K562 (cell line): ENCODE measurements around the gene STK32C. TPM values are rescaled to one million over a fixed set of nuclear protein-coding genes. Genes with fewer than 3 reads are reported as not detected.
"Not testable (repeated sequence)": the region's sequence is repeated elsewhere in the genome, so short reads cannot be mapped to it uniquely, and the experiment has no call there.

Source experiments
- ATAC-seq: fragments of 200-7000 bp; cut with Tn5 transposase; 3 replicates; pipeline ENCODE4 v1.9.1; 2020; ENCODE audit warnings: moderate library complexity
- BruUV-seq: library from RNA; stranded (reverse); fragments of 400-500 nt; replicated peaks from 2 replicates; lab custom pipeline; 2021; lab: Mats Ljungman, UMichigan
- CTCF ChIA-PET: fragments of 300-600 bp; formaldehyde crosslinking; extraction: SDS; loops from one replicate; lab custom pipeline; 2021; ENCODE audit warnings: low intra/inter-chr PET ratio; lab: Yijun Ruan, JAX
- POLR2A ChIA-PET: fragments of 300-600, 350-650 bp; sonication (Branson Sonifier 250); formaldehyde crosslinking; extraction: SDS; loops from one replicate; lab custom pipeline; 2021; ENCODE audit warnings: antibody characterized with exemption, inconsistent platforms; lab: Yijun Ruan, JAX
- DNase-seq, 4 experiments: peaks; one replicate each; pipeline versions ENCODE4 v3.0.0 to v3.0.0-alpha.2; 2011 to 2018; ENCODE audit warnings: low spot score in 3 of 4, mixed read lengths in 3 of 4; ENCODE audit errors: extremely low read depth in 1 of 4
- FAIRE-seq: peaks from 2 replicates; lab custom pipeline; 2011; peaks lifted over from hg19 to GRCh38; lab: Jason Lieb, UNC
- H2AFZ ChIP-seq: 2 replicates; pipeline ENCODE4 v1.6.0; 2011; ENCODE audit warnings: low read depth, low read length, control low read depth, inconsistent platforms
- H3K27ac ChIP-seq: fragments of 200-600 bp; 3 replicates; pipeline ENCODE4 v1.8.0; 2011; ENCODE audit warnings: low read depth, mild to moderate bottlenecking, control low read depth, inconsistent platforms, low read length, moderate library complexity, mixed read lengths; ENCODE audit errors: extremely low read depth
- H3K27me3 ChIP-seq, 2 experiments: fragments of 300-600 bp in 1 of 2; 2 replicates in 1 of 2; 3 replicates in 1 of 2; pipeline versions ENCODE4 v1.6.0 to v1.8.0; 2011; ENCODE audit warnings: inconsistent platforms in 2 of 2, low read length in 2 of 2, mild to moderate bottlenecking in 1 of 2, mixed read lengths in 1 of 2, moderate library complexity in 1 of 2; ENCODE audit not compliant: control insufficient read depth in 2 of 2, insufficient read depth in 2 of 2
- H3K36me3 ChIP-seq: fragments of 300-600 bp; 3 replicates; pipeline ENCODE4 v1.8.0; 2011; ENCODE audit warnings: mild to moderate bottlenecking, low read length, inconsistent platforms; ENCODE audit not compliant: control insufficient read depth, insufficient read depth
- H3K4me1 ChIP-seq, 2 experiments: fragments of 200-600 bp in 1 of 2; replicated peaks in 1 of 2; 2 replicates in 1 of 2; 3 replicates in 1 of 2; pipeline versions ENCODE4 v1.5.1 to v1.8.0; 2011; ENCODE audit warnings: inconsistent platforms in 2 of 2, low read length in 2 of 2, mild to moderate bottlenecking in 1 of 2, mixed read lengths in 1 of 2, moderate library complexity in 1 of 2; ENCODE audit not compliant: control insufficient read depth in 2 of 2, insufficient read depth in 2 of 2
- H3K4me2 ChIP-seq: 2 replicates; pipeline ENCODE4 v1.6.1; 2011; ENCODE audit warnings: low read length, control low read depth, inconsistent platforms, mixed read lengths; ENCODE audit not compliant: insufficient read depth
- H3K4me3 ChIP-seq: fragments of 200-600 bp; sonication (generic), shearing (Covaris generic); 2 replicates; pipeline ENCODE4 v1.5.1; 2016; ENCODE audit warnings: control low read depth, inconsistent platforms
- H3K79me2 ChIP-seq: fragments of 200-600 bp; 3 replicates; pipeline ENCODE4 v1.8.0; 2011; ENCODE audit warnings: low read length, inconsistent platforms; ENCODE audit not compliant: control insufficient read depth, insufficient read depth
- H3K9ac ChIP-seq, 2 experiments: 2 replicates each; pipeline versions ENCODE4 v1.6.0 to v1.6.1; 2011; ENCODE audit warnings: low read depth in 2 of 2, low read length in 2 of 2, control low read depth in 1 of 2, inconsistent platforms in 1 of 2, mild to moderate bottlenecking in 1 of 2, mixed read lengths in 1 of 2; ENCODE audit not compliant: insufficient read depth in 1 of 2
- H3K9me1 ChIP-seq: one replicate; pipeline ENCODE4 v1.6.0; 2011; ENCODE audit warnings: inconsistent platforms, mild to moderate bottlenecking, low read length, moderate library complexity; ENCODE audit not compliant: control insufficient read depth, insufficient read depth
- H3K9me3 ChIP-seq: replicated peaks from 2 replicates; pipeline ENCODE4 v1.5.1; 2011; ENCODE audit warnings: low read depth, low read length, inconsistent platforms; ENCODE audit not compliant: control insufficient read depth, insufficient read depth
- H4K20me1 ChIP-seq: replicated peaks from 2 replicates; pipeline ENCODE4 v1.6.1; 2011; ENCODE audit warnings: low read length, inconsistent platforms, mixed read lengths; ENCODE audit not compliant: control insufficient read depth, insufficient read depth
- CGGBP1 ChIP-seq: fragments of 250-450 bp; sonication (Bioruptor Pico); IDR thresholded peaks from 2 replicates; pipeline ENCODE4 v1.9.0; 2021; ENCODE audit warnings: mild to moderate bottlenecking
- FOXM1 ChIP-seq, 2 experiments: fragments of 450-650 bp in 1 of 2; sonication (generic) in 1 of 2; formaldehyde crosslinking in 1 of 2; IDR thresholded peaks; 2 replicates each; pipeline versions ENCODE4 v1.6.1 to v1.9.0; 2017 to 2022; ENCODE audit warnings: low read depth in 2 of 2, mild to moderate bottlenecking in 2 of 2, missing genetic modification reagents in 1 of 2, moderate library complexity in 1 of 2
- HNRNPUL1 ChIP-seq: fragments of 200-400 bp; formaldehyde crosslinking; IDR thresholded peaks from 2 replicates; pipeline ENCODE4 v1.6.1; 2017; ENCODE audit warnings: low read length
- MYC ChIP-seq, 2 experiments: fragments of 250-450 bp in 1 of 2; sonication (Bioruptor Pico) in 1 of 2; IDR thresholded peaks; 2 replicates each; pipeline versions ENCODE4 v1.5.1 to v1.6.1; 2012 to 2021; ENCODE audit warnings: low read depth in 2 of 2, borderline replicate concordance in 1 of 2, improper control_type of control experiment in 1 of 2, low read length in 1 of 2, mild to moderate bottlenecking in 1 of 2, moderate library complexity in 1 of 2
- PTRF ChIP-seq: fragments of 450-650 bp; IDR thresholded peaks from 2 replicates; pipeline ENCODE4 v1.6.1; 2016; ENCODE audit warnings: mild to moderate bottlenecking, missing genetic modification characterization, missing compliant biosample characterization
- TAL1 ChIP-seq: fragments of 450-650 bp; IDR thresholded peaks from 2 replicates; pipeline ENCODE4 v1.6.1; 2016; ENCODE audit warnings: mild to moderate bottlenecking
- ZBTB2 ChIP-seq: fragments of 450-650 bp; IDR thresholded peaks from 2 replicates; pipeline ENCODE4 v1.6.1; 2016; ENCODE audit warnings: antibody characterized with exemption
- ZBTB9 ChIP-seq: fragments of 450-650 bp; formaldehyde crosslinking; IDR thresholded peaks from 2 replicates; pipeline ENCODE4 v1.4.0; 2020; ENCODE audit warnings: mild to moderate bottlenecking, moderate library complexity
- ZNF146 ChIP-seq: IDR thresholded peaks from one replicate; pipeline ENCODE4 v1.6.1; 2018; ENCODE audit warnings: missing compliant biosample characterization; ENCODE audit not compliant: unreplicated experiment
- ZNF3 ChIP-seq: fragments of 250-450 bp; sonication (Bioruptor Pico); IDR thresholded peaks from 2 replicates; pipeline ENCODE4 v1.5.0; 2021; ENCODE audit warnings: mild to moderate bottlenecking, moderate library complexity
- WGBS: fragments of 100-300 bp; shearing (Covaris generic); methylation state at CpG from one replicate; pipeline ENCODE4 v1.1.6; 2016; ENCODE audit warnings: low coverage, mixed read lengths; ENCODE audit not compliant: insufficient coverage; ENCODE audit errors: missing lambda C conversion rate; 5-methylcytosine and 5-hydroxymethylcytosine counted together
- in situ Hi-C: fragments of 300-500 bp; cut with MboI; formaldehyde crosslinking; loops from 4 replicates; pipeline ENCODE4 v1.15.0; 2018; ENCODE audit warnings: inconsistent platforms, mixed read lengths
- intact Hi-C: fragments of 100-400 bp; cut with micrococcal nuclease; formaldehyde crosslinking; loops from 2 replicates; pipeline ENCODE4 v1.14.2; 2022
- polyA plus RNA-seq, 8 experiments: library from polyadenylated mRNA; depleted of rRNA in 4 of 8; stranded (reverse) in 5 of 8; unstranded in 3 of 8; fragments of >200 nt; fragmentation: Nextera tagmentation in 2 of 8; fragmentation: Illumina TruSeq in 1 of 8; extraction: Ambion mirVana in 2 of 8; extraction: Trizol in 1 of 8; gene quantifications; 2 replicates each; pipeline versions ENCODE4 v1.2.1 to v1.2.3, GENCODE V29; 2011 to 2014; ENCODE audit warnings: inconsistent platforms in 1 of 8, missing spikeins in 1 of 8
- total RNA-seq, 7 experiments: library from RNA; depleted of rRNA in 6 of 7; stranded (reverse); fragments of >200 nt in 6 of 7; fragmentation: Illumina TruSeq in 2 of 7; extraction: Trizol in 2 of 7; gene quantifications; 2 replicates each; pipeline versions ENCODE4 v1.2.1 to v1.2.3, GENCODE V29; 2011 to 2021; ENCODE audit warnings: low replicate concordance in 1 of 7

STK32C gene
- total and polyA plus RNA-seq, 9 of the 15 experiments (the other 6 are each of a cell fraction or from before 2014, with no cell fraction given): 1.5 to 20.9 (median 6.5) TPM

- TF ChIP-seq ZBTB9 (CRISPR knock-in tag): no peak
Measured at GRCh38 chr10:132297526-132297925, 10.2 kb downstream of the STK32C start (continued).

GRCh38 chr10:132296666-132297443, 10.9 kb downstream of the STK32C start:
- WGBS: 6% methylated on average over 17 of the region's 28 CpGs
- intact Hi-C loops (no loop called here), in situ Hi-C loops (no loop called here)
- TF ChIP-seq MYC (IDR thresholded peaks at IDR 0.05; ENCODE audit: low read depth, low read length) (no peak), MYC (CRISPR knock-in tag; IDR thresholded peaks at IDR 0.05; ENCODE audit: borderline replicate concordance, low read depth) (no peak), PTRF (no peak), CGGBP1 (no peak), ZNF3 (no peak), FOXM1 (IDR thresholded peaks at IDR 0.05; ENCODE audit: low read depth) (no peak), FOXM1 (CRISPR knock-in tag; IDR thresholded peaks at IDR 0.05; ENCODE audit: low read depth) (no peak), TAL1 (no peak), HNRNPUL1 (no peak), ZBTB2 (no peak), ZNF146 (no peak)
- ATAC-seq (no peak), FAIRE-seq (no peak), DNase-seq (no peak)
- ChIA-PET CTCF (no interaction called here), POLR2A (no interaction called here)
- Histone ChIP-seq H3K27me3 (peaks cover 12 to 77% of the 10 kb centered on the region in 2 experiments; a peak in 4 of 5 replicates), H3K9ac (no peak overlapping the region), H3K9me3 (no peaks in the 10 kb centered on the region), H3K79me2 (no peaks in the 10 kb centered on the region), H3K36me3 (no peaks in the 10 kb centered on the region), H3K4me2 (no peak overlapping the region), H3K4me1 (peaks cover 0 to 19% of the 10 kb centered on the region in 2 experiments; a peak in 2 of 5 replicates), H4K20me1 (peaks cover 5% of the 10 kb centered on the region), H3K27ac (no peak overlapping the region), H2AFZ (no peak overlapping the region), H3K9me1 (peaks cover 2% of the 10 kb centered on the region), H3K4me3 (no peak overlapping the region)
- BruUV-seq: no TSS peak

- BruUV-seq, H3K4me3 ChIP-seq, H3K9me1 ChIP-seq, H3K9ac ChIP-seq, FAIRE-seq, H3K4me2 ChIP-seq, H3K9me3 ChIP-seq, H3K27ac ChIP-seq, H2AFZ ChIP-seq, H4K20me1 ChIP-seq, POLR2A ChIA-PET, H3K36me3 ChIP-seq, CTCF ChIA-PET, H3K79me2 ChIP-seq, DNase-seq, ATAC-seq, intact Hi-C loops, in situ Hi-C loops: not testable (repeated sequence)
- Histone ChIP-seq H3K4me1 (peaks cover 0 to 12% of the 10 kb centered on the region in 2 experiments; a peak in 2 of 5 replicates), H3K27me3 (peaks cover 8 to 67% of the 10 kb centered on the region in 2 experiments; a peak in 4 of 5 replicates)
- WGBS: 16% methylated on average over 14 of the region's 23 CpGs
Measured at GRCh38 chr10:132295481-132295880, 12.3 kb downstream of the STK32C start.
